ENCODE measurements around the gene AARS1.

AARS1 gene

DNA sequence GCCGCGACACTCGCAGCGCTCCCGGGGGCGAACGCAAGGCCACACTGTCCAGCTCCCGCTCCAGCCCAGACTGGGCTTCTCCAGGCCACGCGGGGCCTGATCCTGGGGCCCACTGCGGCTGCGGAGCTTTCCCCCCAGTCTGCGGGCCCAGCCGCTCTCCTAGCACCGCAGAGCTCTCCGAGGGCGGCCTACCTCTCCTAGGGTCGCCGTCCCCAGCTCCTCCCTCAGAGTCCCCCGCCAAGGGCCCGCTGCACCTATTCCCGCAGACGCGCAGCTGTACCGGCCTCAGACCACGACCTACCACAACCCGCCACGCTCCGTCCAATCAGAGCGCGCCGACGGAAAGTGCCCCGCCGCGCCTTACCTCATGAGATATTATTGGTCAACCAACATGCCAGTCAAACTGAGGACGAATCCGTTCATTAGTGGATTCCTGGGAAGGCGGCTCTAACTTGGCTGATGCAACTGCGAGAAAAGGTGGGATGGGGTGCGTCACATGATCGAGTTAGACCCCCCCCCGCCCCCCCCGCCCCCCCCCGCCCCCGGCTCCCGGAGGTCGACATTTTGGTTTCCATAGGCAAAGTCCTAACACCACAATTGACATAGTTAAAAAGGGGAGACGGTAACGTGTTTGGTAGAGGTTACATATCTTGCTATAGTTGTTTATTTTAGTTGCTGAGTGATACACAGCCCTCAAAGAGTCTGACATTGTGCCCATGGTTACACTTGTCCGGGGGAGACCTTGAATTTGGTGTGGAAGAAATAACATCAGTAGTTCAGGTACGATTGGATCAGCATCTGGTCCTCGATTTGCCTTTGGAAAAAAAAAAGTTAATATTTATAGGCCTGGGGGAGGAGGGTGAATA, at the start of gene AARS1 (continued):
- TF ChIP-seq FEZF1 (tag by site-specific recombination; IDR thresholded peaks at IDR 0.05) (peak; percentile 38; the same call in 1 of the 2 replicates), ZNF501 (tag by site-specific recombination; IDR thresholded peaks at IDR 0.05) (peak; percentile 67; the same call in 1 of the 2 replicates), ZNF132 (tag by site-specific recombination; IDR thresholded peaks at IDR 0.05; ENCODE audit: borderline replicate concordance) (no peak), ZNF202 (tag by site-specific recombination; IDR thresholded peaks at IDR 0.05; ENCODE audit: borderline replicate concordance) (no peak), ZFP41 (tag by site-specific recombination; IDR thresholded peaks at IDR 0.05; ENCODE audit: borderline replicate concordance) (peak; percentile 70; the same call in 1 of the 2 replicates), ZBTB20 (tag by site-specific recombination; IDR thresholded peaks at IDR 0.05) (no peak), KLF1 (tag by site-specific recombination; IDR thresholded peaks at IDR 0.05) (peak; percentile 24; the same call in 1 of the 2 replicates), ZNF324 (tag by site-specific recombination; IDR thresholded peaks at IDR 0.05) (peak; percentile 44; the same call in 1 of the 2 replicates), ZNF341 (tag by site-specific recombination; IDR thresholded peaks at IDR 0.05; ENCODE audit: low read depth) (peak; percentile 85), KLF10 (tag by site-specific recombination; IDR thresholded peaks at IDR 0.05) (peak; percentile 23; the same call in 1 of the 2 replicates), SP2 (tag by site-specific recombination; IDR thresholded peaks at IDR 0.05) (peak; percentile 97), ZNF155 (tag by site-specific recombination; IDR thresholded peaks at IDR 0.05) (no peak), ZNF335 (tag by site-specific recombination; conservative IDR thresholded peaks at IDR 0.05) (peak; percentile 8; the same call in 1 of the 2 replicates), GLIS2 (tag by site-specific recombination; IDR thresholded peaks at IDR 0.05) (peak; percentile 97), ZNF530 (tag by site-specific recombination; IDR thresholded peaks at IDR 0.05; ENCODE audit: low read depth) (no peak), YY1 (tag by site-specific recombination; IDR thresholded peaks at IDR 0.05) (peak; percentile 18; the same call in 1 of the 2 replicates), ZBTB48 (tag by site-specific recombination; IDR thresholded peaks at IDR 0.05) (0 out of 2 replicates have a peak, but pooled peaks have one; percentile 40), ZNF248 (tag by site-specific recombination; IDR thresholded peaks at IDR 0.05) (no peak), TRIM28 (IDR thresholded peaks at IDR 0.05; ENCODE audit: borderline replicate concordance, low read length) (no peak), ZSCAN16 (tag by site-specific recombination; IDR thresholded peaks at IDR 0.05) (peak; percentile 52; the same call in 1 of the 2 replicates), ZNF585B (tag by site-specific recombination; IDR thresholded peaks at IDR 0.05) (no peak)
- TF ChIP-seq, protein P1, sequence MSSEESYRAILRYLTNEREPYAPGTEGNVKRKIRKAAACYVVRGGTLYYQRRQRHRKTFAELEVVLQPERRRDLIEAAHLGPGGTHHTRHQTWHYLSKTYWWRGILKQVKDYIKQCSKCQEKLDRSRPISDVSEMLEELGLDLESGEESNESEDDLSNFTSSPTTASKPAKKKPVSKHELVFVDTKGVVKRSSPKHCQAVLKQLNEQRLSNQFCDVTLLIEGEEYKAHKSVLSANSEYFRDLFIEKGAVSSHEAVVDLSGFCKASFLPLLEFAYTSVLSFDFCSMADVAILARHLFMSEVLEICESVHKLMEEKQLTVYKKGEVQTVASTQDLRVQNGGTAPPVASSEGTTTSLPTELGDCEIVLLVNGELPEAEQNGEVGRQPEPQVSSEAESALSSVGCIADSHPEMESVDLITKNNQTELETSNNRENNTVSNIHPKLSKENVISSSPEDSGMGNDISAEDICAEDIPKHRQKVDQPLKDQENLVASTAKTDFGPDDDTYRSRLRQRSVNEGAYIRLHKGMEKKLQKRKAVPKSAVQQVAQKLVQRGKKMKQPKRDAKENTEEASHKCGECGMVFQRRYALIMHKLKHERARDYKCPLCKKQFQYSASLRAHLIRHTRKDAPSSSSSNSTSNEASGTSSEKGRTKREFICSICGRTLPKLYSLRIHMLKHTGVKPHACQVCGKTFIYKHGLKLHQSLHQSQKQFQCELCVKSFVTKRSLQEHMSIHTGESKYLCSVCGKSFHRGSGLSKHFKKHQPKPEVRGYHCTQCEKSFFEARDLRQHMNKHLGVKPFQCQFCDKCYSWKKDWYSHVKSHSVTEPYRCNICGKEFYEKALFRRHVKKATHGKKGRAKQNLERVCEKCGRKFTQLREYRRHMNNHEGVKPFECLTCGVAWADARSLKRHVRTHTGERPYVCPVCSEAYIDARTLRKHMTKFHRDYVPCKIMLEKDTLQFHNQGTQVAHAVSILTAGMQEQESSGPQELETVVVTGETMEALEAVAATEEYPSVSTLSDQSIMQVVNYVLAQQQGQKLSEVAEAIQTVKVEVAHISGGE (tag by site-specific recombination; conservative IDR thresholded peaks at IDR 0.05; ENCODE audit: low read depth): peak; percentile 53
- TF ChIP-seq, protein P2, sequence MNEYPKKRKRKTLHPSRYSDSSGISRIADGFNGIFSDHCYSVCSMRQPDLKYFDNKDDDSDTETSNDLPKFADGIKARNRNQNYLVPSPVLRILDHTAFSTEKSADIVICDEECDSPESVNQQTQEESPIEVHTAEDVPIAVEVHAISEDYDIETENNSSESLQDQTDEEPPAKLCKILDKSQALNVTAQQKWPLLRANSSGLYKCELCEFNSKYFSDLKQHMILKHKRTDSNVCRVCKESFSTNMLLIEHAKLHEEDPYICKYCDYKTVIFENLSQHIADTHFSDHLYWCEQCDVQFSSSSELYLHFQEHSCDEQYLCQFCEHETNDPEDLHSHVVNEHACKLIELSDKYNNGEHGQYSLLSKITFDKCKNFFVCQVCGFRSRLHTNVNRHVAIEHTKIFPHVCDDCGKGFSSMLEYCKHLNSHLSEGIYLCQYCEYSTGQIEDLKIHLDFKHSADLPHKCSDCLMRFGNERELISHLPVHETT (tag by site-specific recombination; IDR thresholded peaks at IDR 0.05): peak; percentile 24; the same call in 1 of the 2 replicates
- TF ChIP-seq, protein P3, sequence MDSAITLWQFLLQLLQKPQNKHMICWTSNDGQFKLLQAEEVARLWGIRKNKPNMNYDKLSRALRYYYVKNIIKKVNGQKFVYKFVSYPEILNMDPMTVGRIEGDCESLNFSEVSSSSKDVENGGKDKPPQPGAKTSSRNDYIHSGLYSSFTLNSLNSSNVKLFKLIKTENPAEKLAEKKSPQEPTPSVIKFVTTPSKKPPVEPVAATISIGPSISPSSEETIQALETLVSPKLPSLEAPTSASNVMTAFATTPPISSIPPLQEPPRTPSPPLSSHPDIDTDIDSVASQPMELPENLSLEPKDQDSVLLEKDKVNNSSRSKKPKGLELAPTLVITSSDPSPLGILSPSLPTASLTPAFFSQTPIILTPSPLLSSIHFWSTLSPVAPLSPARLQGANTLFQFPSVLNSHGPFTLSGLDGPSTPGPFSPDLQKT (IDR thresholded peaks at IDR 0.05; ENCODE audit: borderline replicate concordance, low read depth, low read length): no peak
- TF ChIP-seq, protein P4, sequence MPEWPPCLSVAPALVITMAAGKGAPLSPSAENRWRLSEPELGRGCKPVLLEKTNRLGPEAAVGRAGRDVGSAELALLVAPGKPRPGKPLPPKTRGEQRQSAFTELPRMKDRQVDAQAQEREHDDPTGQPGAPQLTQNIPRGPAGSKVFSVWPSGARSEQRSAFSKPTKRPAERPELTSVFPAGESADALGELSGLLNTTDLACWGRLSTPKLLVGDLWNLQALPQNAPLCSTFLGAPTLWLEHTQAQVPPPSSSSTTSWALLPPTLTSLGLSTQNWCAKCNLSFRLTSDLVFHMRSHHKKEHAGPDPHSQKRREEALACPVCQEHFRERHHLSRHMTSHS (tag by site-specific recombination; IDR thresholded peaks at IDR 0.05): no peak
- TF ChIP-seq, protein P5, sequence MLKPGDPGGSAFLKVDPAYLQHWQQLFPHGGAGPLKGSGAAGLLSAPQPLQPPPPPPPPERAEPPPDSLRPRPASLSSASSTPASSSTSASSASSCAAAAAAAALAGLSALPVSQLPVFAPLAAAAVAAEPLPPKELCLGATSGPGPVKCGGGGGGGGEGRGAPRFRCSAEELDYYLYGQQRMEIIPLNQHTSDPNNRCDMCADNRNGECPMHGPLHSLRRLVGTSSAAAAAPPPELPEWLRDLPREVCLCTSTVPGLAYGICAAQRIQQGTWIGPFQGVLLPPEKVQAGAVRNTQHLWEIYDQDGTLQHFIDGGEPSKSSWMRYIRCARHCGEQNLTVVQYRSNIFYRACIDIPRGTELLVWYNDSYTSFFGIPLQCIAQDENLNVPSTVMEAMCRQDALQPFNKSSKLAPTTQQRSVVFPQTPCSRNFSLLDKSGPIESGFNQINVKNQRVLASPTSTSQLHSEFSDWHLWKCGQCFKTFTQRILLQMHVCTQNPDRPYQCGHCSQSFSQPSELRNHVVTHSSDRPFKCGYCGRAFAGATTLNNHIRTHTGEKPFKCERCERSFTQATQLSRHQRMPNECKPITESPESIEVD (tag by site-specific recombination; IDR thresholded peaks at IDR 0.05): no peak
- TF ChIP-seq, protein P6, sequence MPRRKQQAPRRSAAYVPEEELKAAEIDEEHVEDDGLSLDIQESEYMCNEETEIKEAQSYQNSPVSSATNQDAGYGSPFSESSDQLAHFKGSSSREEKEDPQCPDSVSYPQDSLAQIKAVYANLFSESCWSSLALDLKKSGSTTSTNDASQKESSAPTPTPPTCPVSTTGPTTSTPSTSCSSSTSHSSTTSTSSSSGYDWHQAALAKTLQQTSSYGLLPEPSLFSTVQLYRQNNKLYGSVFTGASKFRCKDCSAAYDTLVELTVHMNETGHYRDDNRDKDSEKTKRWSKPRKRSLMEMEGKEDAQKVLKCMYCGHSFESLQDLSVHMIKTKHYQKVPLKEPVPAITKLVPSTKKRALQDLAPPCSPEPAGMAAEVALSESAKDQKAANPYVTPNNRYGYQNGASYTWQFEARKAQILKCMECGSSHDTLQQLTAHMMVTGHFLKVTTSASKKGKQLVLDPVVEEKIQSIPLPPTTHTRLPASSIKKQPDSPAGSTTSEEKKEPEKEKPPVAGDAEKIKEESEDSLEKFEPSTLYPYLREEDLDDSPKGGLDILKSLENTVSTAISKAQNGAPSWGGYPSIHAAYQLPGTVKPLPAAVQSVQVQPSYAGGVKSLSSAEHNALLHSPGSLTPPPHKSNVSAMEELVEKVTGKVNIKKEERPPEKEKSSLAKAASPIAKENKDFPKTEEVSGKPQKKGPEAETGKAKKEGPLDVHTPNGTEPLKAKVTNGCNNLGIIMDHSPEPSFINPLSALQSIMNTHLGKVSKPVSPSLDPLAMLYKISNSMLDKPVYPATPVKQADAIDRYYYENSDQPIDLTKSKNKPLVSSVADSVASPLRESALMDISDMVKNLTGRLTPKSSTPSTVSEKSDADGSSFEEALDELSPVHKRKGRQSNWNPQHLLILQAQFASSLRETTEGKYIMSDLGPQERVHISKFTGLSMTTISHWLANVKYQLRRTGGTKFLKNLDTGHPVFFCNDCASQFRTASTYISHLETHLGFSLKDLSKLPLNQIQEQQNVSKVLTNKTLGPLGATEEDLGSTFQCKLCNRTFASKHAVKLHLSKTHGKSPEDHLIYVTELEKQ (tag by site-specific recombination; IDR thresholded peaks at IDR 0.05; ENCODE audit: borderline replicate concordance): peak; percentile 19; the same call in 1 of the 2 replicates

All from HEK293 (cell line).